Measurements from ENCODE around the gene ULK4. TPM values are rescaled to one million over a fixed set of nuclear protein-coding genes. Genes with fewer than 3 reads are reported as not detected.

Gene ULK4
- total and polyA plus RNA-seq, 9 of the 15 experiments (the other 6 are each of a cell fraction or from before 2014, with no cell fraction given), result 3.0 to 5.9 (median 3.5) TPM

GRCh38 chr3:41198950-41199865 lies 762.7 kb downstream of the ULK4 start, which contains the start of gene CTNNB1 (continued):
- TF ChIP-seq, protein P1, sequence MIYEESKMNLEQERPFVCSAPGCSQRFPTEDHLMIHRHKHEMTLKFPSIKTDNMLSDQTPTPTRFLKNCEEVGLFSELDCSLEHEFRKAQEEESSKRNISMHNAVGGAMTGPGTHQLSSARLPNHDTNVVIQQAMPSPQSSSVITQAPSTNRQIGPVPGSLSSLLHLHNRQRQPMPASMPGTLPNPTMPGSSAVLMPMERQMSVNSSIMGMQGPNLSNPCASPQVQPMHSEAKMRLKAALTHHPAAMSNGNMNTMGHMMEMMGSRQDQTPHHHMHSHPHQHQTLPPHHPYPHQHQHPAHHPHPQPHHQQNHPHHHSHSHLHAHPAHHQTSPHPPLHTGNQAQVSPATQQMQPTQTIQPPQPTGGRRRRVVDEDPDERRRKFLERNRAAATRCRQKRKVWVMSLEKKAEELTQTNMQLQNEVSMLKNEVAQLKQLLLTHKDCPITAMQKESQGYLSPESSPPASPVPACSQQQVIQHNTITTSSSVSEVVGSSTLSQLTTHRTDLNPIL (CRISPR knock-in tag; IDR thresholded peaks at IDR 0.05), result 0 out of 2 replicates have a peak, but pooled peaks have one; percentile 54
- peak; percentile 99 for TF ChIP-seq CXXC5 (CRISPR knock-in tag; IDR thresholded peaks at IDR 0.05)
- TF ChIP-seq ZNF263 (CRISPR knock-in tag; IDR thresholded peaks at IDR 0.05; ENCODE audit: borderline replicate concordance), result peak; percentile 71
- peak; percentile 69; the same call in 1 of the 2 replicates for TF ChIP-seq ZBTB33 (CRISPR knock-in tag; IDR thresholded peaks at IDR 0.05)
- peak; percentile 72 for TF ChIP-seq HCFC1 (IDR thresholded peaks at IDR 0.05; ENCODE audit: low read depth, low read length)
- TF ChIP-seq ZNF140 (CRISPR knock-in tag; IDR thresholded peaks at IDR 0.05), result no peak
- TF ChIP-seq NFRKB (IDR thresholded peaks at IDR 0.05; ENCODE audit: low read depth), result peak; percentile 99
- no peak for TF ChIP-seq ZSCAN32 (CRISPR knock-in tag; IDR thresholded peaks at IDR 0.05)
- no peak for TF ChIP-seq TFE3 (CRISPR knock-in tag; IDR thresholded peaks at IDR 0.05)
- TF ChIP-seq CBX2 (IDR thresholded peaks at IDR 0.05; ENCODE audit: insufficient read depth, low read length, poor library complexity, severe bottlenecking), result no peak
- TF ChIP-seq PRPF4 (IDR thresholded peaks at IDR 0.05; ENCODE audit: insufficient read depth, low read depth, low read length, poor library complexity, severe bottlenecking), result peak; percentile 95
- TF ChIP-seq SP1 (CRISPR knock-in tag; IDR thresholded peaks at IDR 0.05), result peak; percentile 99
- TF ChIP-seq GMEB1 (CRISPR knock-in tag; IDR thresholded peaks at IDR 0.05), result peak; percentile 90
- peak; percentile 83 for TF ChIP-seq ZBTB17 (CRISPR knock-in tag; IDR thresholded peaks at IDR 0.05)

All from K562 (cell line).